GM23338 (cell line): Measurements from ENCODE around the gene SIPA1. TPM values are rescaled to one million over a fixed set of nuclear protein-coding genes. Genes with fewer than 3 reads are reported as not detected.

Experiments used
- ATAC-seq: fragments of 200-7000 bp; cut with Tn5 transposase; 3 replicates; pipeline ENCODE4 v1.9.1; 2020
- DNase-seq: peaks from one replicate; pipeline ENCODE4 v3.0.0-alpha.2; 2015; ENCODE audit warnings: low spot score
- H2AFZ ChIP-seq: fragments of 200-600 bp; sonication (generic); 2 replicates; pipeline ENCODE4 v1.8.0; 2016; ENCODE audit warnings: antibody characterized with exemption, mild to moderate bottlenecking, moderate library complexity
- H3F3A ChIP-seq: fragments of 200-600 bp; sonication (generic); replicated peaks from 2 replicates; pipeline ENCODE4 v1.8.0; 2017; ENCODE audit warnings: antibody characterized with exemption, mixed run types, low read depth
- H3K27ac ChIP-seq: fragments of 200-600 bp; sonication (generic); 2 replicates; pipeline ENCODE4 v1.6.1; 2016; ENCODE audit warnings: low read depth
- H3K27me3 ChIP-seq: fragments of 200-600 bp; sonication (generic); 2 replicates; pipeline ENCODE4 v1.8.0; 2016; ENCODE audit warnings: mild to moderate bottlenecking, mixed run types, moderate library complexity; ENCODE audit not compliant: insufficient read depth
- H3K36me3 ChIP-seq: fragments of 200-600 bp; sonication (generic); 2 replicates; pipeline ENCODE4 v1.8.0; 2016; ENCODE audit warnings: mild to moderate bottlenecking; ENCODE audit not compliant: insufficient read depth
- H3K4me1 ChIP-seq: fragments of 200-600 bp; sonication (generic); 2 replicates; pipeline ENCODE4 v1.8.0; 2016; ENCODE audit warnings: mild to moderate bottlenecking, moderate library complexity; ENCODE audit not compliant: insufficient read depth
- H3K4me2 ChIP-seq: fragments of 200-600 bp; sonication (generic); 2 replicates; pipeline ENCODE4 v1.7.1; 2017; ENCODE audit warnings: mixed run types
- H3K4me3 ChIP-seq: fragments of 200-600 bp; sonication (generic); 2 replicates; pipeline ENCODE4 v1.6.1; 2016; ENCODE audit warnings: mixed run types
- H3K79me2 ChIP-seq: fragments of 200-600 bp; sonication (generic); replicated peaks from 2 replicates; pipeline ENCODE4 v1.8.0; 2017; ENCODE audit warnings: mild to moderate bottlenecking; ENCODE audit not compliant: insufficient read depth
- H3K9me2 ChIP-seq: fragments of 200-600 bp; sonication (generic); 2 replicates; pipeline ENCODE4 v1.8.0; 2017; ENCODE audit not compliant: insufficient read depth
- H4K20me1 ChIP-seq: fragments of 200-600 bp; sonication (generic); replicated peaks from 2 replicates; pipeline ENCODE4 v1.8.0; 2017; ENCODE audit warnings: mild to moderate bottlenecking; ENCODE audit not compliant: insufficient read depth
- H3K27ac Mint-ChIP-seq: 2 replicates; pipeline ENCODE4 v1.8.0; 2020; ENCODE audit warnings: inconsistent platforms, mild to moderate bottlenecking, moderate library complexity, mixed read lengths
- H3K27me3 Mint-ChIP-seq: 3 replicates; pipeline ENCODE4 v1.8.0; 2022; ENCODE audit warnings: low read depth, mild to moderate bottlenecking, moderate library complexity, mixed read lengths, inconsistent platforms; ENCODE audit not compliant: insufficient read depth, poor library complexity
- H3K36me3 Mint-ChIP-seq: 3 replicates; pipeline ENCODE4 v1.8.0; 2021; ENCODE audit warnings: low read depth, mild to moderate bottlenecking, inconsistent platforms, moderate library complexity, mixed read lengths
- H3K4me1 Mint-ChIP-seq: 3 replicates; pipeline ENCODE4 v1.8.0; 2020; ENCODE audit warnings: mild to moderate bottlenecking, inconsistent platforms, mixed read lengths
- H3K4me3 Mint-ChIP-seq: 3 replicates; pipeline ENCODE4 v1.8.0; 2021; ENCODE audit warnings: moderate library complexity, mild to moderate bottlenecking, inconsistent platforms, mixed read lengths
- H3K9me3 Mint-ChIP-seq: 3 replicates; pipeline ENCODE4 v1.8.0; 2020; ENCODE audit warnings: moderate library complexity, mild to moderate bottlenecking, inconsistent platforms, mixed read lengths
- CREB1 ChIP-seq: fragments of 250-450 bp; sonication (Bioruptor Pico); IDR thresholded peaks from 2 replicates; pipeline ENCODE4 v1.5.0; 2020; ENCODE audit warnings: low read depth, mild to moderate bottlenecking, moderate library complexity
- EZH2 ChIP-seq: fragments of 200-600 bp; sonication (generic); IDR thresholded peaks from one replicate; pipeline ENCODE4 v1.8.0; 2017; ENCODE audit warnings: antibody characterized with exemption, mild to moderate bottlenecking, low read depth; ENCODE audit not compliant: unreplicated experiment
- EZH2phosphoT487 ChIP-seq: fragments of 200-600 bp; sonication (generic); IDR thresholded peaks from one replicate; pipeline ENCODE4 v1.8.1; 2018; ENCODE audit warnings: antibody characterized with exemption; ENCODE audit not compliant: unreplicated experiment
- JUNB ChIP-seq: IDR thresholded peaks from one replicate; pipeline ENCODE4 v1.6.1; 2016; ENCODE audit warnings: antibody characterized with exemption; ENCODE audit not compliant: unreplicated experiment
- NANOG ChIP-seq: IDR thresholded peaks from 2 replicates; pipeline ENCODE4 v1.6.1; 2016; ENCODE audit warnings: antibody characterized with exemption, borderline replicate concordance
- POLR2AphosphoS5 ChIP-seq: IDR thresholded peaks from 2 replicates; pipeline ENCODE4 v1.6.1; 2016; ENCODE audit warnings: antibody characterized with exemption, low read depth
- REST ChIP-seq: IDR thresholded peaks from one replicate; pipeline ENCODE4 v1.6.1; 2018; ENCODE audit warnings: antibody characterized with exemption; ENCODE audit not compliant: unreplicated experiment
- STAT1 ChIP-seq: IDR thresholded peaks from one replicate; pipeline ENCODE4 v1.6.1; 2016; ENCODE audit warnings: antibody characterized with exemption; ENCODE audit not compliant: unreplicated experiment
- ZNF114 ChIP-seq: fragments of 250-450 bp; sonication (Bioruptor Pico); IDR thresholded peaks from 2 replicates; pipeline ENCODE4 v1.5.0; 2020; ENCODE audit warnings: mild to moderate bottlenecking, moderate library complexity
- ZNF331 ChIP-seq: fragments of 250-450 bp; sonication (Bioruptor Pico); IDR thresholded peaks from 2 replicates; pipeline ENCODE4 v1.5.0; 2020; ENCODE audit warnings: low read depth, mild to moderate bottlenecking, moderate library complexity
- polyA plus RNA-seq: library from polyadenylated mRNA; unstranded; fragments of >200 nt; fragmentation: Nextera tagmentation; extraction: Ambion mirVana; gene quantifications from 2 replicates; pipeline ENCODE4 v1.2.1, GENCODE V29; 2016
- total RNA-seq: library from RNA; depleted of rRNA; stranded (reverse); fragments of >200 nt; shearing (Covaris generic); gene quantifications from 2 replicates; pipeline ENCODE4 v1.2.3, GENCODE V29; 2014
- TF ChIP-seq, protein P1 (sequence below), 2 experiments: fragments of 200-600 bp in 1 of 2; sonication (generic) in 1 of 2; conservative IDR thresholded peaks; 2 replicates each; pipeline versions ENCODE4 v1.5.1 to v1.6.1; 2016 to 2017; ENCODE audit warnings: antibody characterized with exemption in 2 of 2, low read depth in 2 of 2, mild to moderate bottlenecking in 2 of 2, moderate library complexity in 1 of 2
- TF ChIP-seq, protein P2 (sequence below): fragments of 250-450 bp; sonication (Bioruptor Pico); IDR thresholded peaks from 2 replicates; pipeline ENCODE4 v1.5.0; 2020; ENCODE audit warnings: mild to moderate bottlenecking, moderate library complexity
- TF ChIP-seq, protein P3 (sequence below): IDR thresholded peaks from 2 replicates; pipeline ENCODE4 v1.6.1; 2016; ENCODE audit warnings: antibody characterized with exemption

The SIPA1 gene
- total and polyA plus RNA-seq, 2 experiments from 2014 or later, result 50.1 to 54.6 TPM

DNA sequence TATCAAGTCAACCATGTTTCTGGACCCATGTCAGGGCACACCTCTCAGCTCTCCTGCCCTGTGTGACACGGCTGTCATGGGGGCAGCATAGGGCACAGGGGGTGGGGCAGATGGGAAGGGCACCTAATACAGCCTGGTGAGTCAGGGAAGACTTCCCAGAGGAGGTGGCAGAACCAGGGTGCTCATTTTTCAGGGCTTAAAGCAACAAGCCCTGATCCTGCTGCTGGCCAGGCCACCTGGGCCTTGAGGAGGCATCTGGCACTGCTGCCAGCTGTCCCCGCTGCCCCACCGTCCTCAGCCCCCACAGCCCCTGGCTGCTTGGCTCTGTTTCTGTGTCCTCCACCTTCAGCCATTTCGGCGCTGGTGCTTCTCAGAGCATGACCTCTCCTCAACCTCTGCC is 28.2 kb upstream of the SIPA1 start:
- Mint-ChIP-seq H3K27me3 (peaks cover 18% of the 10 kb centered on the region), H3K36me3 (peaks cover 8% of the 10 kb centered on the region; the same call in 2 of the 3 replicates), H3K9me3 (no peaks in the 10 kb centered on the region), H3K4me3 (no peak overlapping the region; the same call in 2 of the 3 replicates), H3K4me1 (peaks cover 17% of the 10 kb centered on the region), H3K27ac (no peak overlapping the region)
- H3K27me3 ChIP-seq, result no peaks in the 10 kb centered on the region
- H3K9me2 ChIP-seq, result no peaks in the 10 kb centered on the region
- H3K4me1 ChIP-seq, result peaks cover 21% of the 10 kb centered on the region
- H3K36me3 ChIP-seq, result no peaks in the 10 kb centered on the region
- H4K20me1 ChIP-seq, result no peaks in the 10 kb centered on the region; the same call in 1 of the 2 replicates
- DNase-seq (no peak), ATAC-seq (no peak)
- H2AFZ ChIP-seq, result no peak overlapping the region
- TF ChIP-seq, protein P1, sequence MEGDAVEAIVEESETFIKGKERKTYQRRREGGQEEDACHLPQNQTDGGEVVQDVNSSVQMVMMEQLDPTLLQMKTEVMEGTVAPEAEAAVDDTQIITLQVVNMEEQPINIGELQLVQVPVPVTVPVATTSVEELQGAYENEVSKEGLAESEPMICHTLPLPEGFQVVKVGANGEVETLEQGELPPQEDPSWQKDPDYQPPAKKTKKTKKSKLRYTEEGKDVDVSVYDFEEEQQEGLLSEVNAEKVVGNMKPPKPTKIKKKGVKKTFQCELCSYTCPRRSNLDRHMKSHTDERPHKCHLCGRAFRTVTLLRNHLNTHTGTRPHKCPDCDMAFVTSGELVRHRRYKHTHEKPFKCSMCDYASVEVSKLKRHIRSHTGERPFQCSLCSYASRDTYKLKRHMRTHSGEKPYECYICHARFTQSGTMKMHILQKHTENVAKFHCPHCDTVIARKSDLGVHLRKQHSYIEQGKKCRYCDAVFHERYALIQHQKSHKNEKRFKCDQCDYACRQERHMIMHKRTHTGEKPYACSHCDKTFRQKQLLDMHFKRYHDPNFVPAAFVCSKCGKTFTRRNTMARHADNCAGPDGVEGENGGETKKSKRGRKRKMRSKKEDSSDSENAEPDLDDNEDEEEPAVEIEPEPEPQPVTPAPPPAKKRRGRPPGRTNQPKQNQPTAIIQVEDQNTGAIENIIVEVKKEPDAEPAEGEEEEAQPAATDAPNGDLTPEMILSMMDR (conservative IDR thresholded peaks at IDR 0.05; ENCODE audit: low read depth in 2 of 2), result no peak
- no peak for TF ChIP-seq ZNF114 (CRISPR knock-in tag)
- TF ChIP-seq, protein P2, sequence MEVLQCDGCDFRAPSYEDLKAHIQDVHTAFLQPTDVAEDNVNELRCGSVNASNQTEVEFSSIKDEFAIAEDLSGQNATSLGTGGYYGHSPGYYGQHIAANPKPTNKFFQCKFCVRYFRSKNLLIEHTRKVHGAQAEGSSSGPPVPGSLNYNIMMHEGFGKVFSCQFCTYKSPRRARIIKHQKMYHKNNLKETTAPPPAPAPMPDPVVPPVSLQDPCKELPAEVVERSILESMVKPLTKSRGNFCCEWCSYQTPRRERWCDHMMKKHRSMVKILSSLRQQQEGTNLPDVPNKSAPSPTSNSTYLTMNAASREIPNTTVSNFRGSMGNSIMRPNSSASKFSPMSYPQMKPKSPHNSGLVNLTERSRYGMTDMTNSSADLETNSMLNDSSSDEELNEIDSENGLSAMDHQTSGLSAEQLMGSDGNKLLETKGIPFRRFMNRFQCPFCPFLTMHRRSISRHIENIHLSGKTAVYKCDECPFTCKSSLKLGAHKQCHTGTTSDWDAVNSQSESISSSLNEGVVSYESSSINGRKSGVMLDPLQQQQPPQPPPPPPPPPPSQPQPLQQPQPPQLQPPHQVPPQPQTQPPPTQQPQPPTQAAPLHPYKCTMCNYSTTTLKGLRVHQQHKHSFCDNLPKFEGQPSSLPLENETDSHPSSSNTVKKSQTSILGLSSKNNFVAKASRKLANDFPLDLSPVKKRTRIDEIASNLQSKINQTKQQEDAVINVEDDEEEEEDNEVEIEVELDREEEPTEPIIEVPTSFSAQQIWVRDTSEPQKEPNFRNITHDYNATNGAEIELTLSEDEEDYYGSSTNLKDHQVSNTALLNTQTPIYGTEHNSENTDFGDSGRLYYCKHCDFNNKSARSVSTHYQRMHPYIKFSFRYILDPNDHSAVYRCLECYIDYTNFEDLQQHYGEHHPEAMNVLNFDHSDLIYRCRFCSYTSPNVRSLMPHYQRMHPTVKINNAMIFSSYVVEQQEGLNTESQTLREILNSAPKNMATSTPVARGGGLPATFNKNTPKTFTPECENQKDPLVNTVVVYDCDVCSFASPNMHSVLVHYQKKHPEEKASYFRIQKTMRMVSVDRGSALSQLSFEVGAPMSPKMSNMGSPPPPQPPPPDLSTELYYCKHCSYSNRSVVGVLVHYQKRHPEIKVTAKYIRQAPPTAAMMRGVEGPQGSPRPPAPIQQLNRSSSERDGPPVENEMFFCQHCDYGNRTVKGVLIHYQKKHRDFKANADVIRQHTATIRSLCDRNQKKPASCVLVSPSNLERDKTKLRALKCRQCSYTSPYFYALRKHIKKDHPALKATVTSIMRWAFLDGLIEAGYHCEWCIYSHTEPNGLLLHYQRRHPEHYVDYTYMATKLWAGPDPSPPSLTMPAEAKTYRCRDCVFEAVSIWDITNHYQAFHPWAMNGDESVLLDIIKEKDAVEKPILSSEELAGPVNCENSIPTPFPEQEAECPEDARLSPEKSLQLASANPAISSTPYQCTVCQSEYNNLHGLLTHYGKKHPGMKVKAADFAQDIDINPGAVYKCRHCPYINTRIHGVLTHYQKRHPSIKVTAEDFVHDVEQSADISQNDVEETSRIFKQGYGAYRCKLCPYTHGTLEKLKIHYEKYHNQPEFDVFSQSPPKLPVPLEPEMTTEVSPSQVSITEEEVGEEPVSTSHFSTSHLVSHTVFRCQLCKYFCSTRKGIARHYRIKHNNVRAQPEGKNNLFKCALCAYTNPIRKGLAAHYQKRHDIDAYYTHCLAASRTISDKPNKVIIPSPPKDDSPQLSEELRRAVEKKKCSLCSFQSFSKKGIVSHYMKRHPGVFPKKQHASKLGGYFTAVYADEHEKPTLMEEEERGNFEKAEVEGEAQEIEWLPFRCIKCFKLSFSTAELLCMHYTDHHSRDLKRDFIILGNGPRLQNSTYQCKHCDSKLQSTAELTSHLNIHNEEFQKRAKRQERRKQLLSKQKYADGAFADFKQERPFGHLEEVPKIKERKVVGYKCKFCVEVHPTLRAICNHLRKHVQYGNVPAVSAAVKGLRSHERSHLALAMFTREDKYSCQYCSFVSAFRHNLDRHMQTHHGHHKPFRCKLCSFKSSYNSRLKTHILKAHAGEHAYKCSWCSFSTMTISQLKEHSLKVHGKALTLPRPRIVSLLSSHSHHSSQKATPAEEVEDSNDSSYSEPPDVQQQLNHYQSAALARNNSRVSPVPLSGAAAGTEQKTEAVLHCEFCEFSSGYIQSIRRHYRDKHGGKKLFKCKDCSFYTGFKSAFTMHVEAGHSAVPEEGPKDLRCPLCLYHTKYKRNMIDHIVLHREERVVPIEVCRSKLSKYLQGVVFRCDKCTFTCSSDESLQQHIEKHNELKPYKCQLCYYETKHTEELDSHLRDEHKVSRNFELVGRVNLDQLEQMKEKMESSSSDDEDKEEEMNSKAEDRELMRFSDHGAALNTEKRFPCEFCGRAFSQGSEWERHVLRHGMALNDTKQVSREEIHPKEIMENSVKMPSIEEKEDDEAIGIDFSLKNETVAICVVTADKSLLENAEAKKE (CRISPR knock-in tag), result no peak
- TF ChIP-seq JUNB, result no peak
- TF ChIP-seq, protein P3, sequence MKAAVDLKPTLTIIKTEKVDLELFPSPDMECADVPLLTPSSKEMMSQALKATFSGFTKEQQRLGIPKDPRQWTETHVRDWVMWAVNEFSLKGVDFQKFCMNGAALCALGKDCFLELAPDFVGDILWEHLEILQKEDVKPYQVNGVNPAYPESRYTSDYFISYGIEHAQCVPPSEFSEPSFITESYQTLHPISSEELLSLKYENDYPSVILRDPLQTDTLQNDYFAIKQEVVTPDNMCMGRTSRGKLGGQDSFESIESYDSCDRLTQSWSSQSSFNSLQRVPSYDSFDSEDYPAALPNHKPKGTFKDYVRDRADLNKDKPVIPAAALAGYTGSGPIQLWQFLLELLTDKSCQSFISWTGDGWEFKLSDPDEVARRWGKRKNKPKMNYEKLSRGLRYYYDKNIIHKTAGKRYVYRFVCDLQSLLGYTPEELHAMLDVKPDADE, result no peak
- TF ChIP-seq STAT1, result no peak
- no peak for TF ChIP-seq EZH2
- TF ChIP-seq NANOG, result no peak
- no peak for TF ChIP-seq CREB1 (CRISPR knock-in tag)
- TF ChIP-seq ZNF331, result no peak
- TF ChIP-seq EZH2phosphoT487, result no peak
- TF ChIP-seq REST, result no peak
- TF ChIP-seq POLR2AphosphoS5, result no peak
- H3K79me2 ChIP-seq, result peaks cover 11% of the 10 kb centered on the region; the same call in 1 of the 2 replicates
- H3K4me3 ChIP-seq, result no peak overlapping the region
- H3K27ac ChIP-seq, result no peak overlapping the region
- no peak overlapping the region for H3K4me2 ChIP-seq
- H3F3A ChIP-seq, result peaks cover 21% of the 10 kb centered on the region
